H1 (cell line): ENCODE data around the gene PTPRO. TPM values are rescaled to one million over a fixed set of nuclear protein-coding genes. Genes with fewer than 3 reads are reported as not detected.

Experiments used
- CTCF ChIA-PET: fragments of 300-600 bp; sonication (Branson Sonifier 250); formaldehyde crosslinking; loops from one replicate; lab custom pipeline; 2021; ENCODE audit not compliant: partially characterized antibody; lab: Charles Lee
- POLR2A ChIA-PET: fragments of 300-600 bp; sonication (Branson Sonifier 250); formaldehyde crosslinking; loops from one replicate; lab custom pipeline; 2021; ENCODE audit warnings: inconsistent platforms; ENCODE audit not compliant: partially characterized antibody; lab: Charles Lee
- DNase-seq, 2 experiments: peaks; one replicate each; pipeline versions ENCODE4 v3.0.0 to v3.0.0-alpha.2; 2010 to 2022; ENCODE audit warnings: low spot score in 2 of 2, low read depth in 1 of 2, mixed read lengths in 1 of 2
- FAIRE-seq: peaks from 2 replicates; lab custom pipeline; 2011; peaks lifted over from hg19 to GRCh38; lab: Jason Lieb, UNC
- H2AFZ ChIP-seq: 2 replicates; pipeline ENCODE4 v1.8.1; 2012; ENCODE audit warnings: low read length, inconsistent platforms
- H2AK5ac ChIP-seq: 2 replicates; pipeline ENCODE4 v1.6.1; 2013; ENCODE audit warnings: low read depth, low read length
- H2BK120ac ChIP-seq: replicated peaks from 2 replicates; pipeline ENCODE3; 2013; ENCODE audit warnings: low read depth, low read length, inconsistent platforms
- H2BK12ac ChIP-seq: 2 replicates; pipeline ENCODE4 v1.6.1; 2013; ENCODE audit warnings: low read depth, low read length
- H2BK15ac ChIP-seq: 2 replicates; pipeline ENCODE4 v1.6.1; 2013; ENCODE audit warnings: low read length
- H2BK20ac ChIP-seq: 2 replicates; pipeline ENCODE4 v1.6.1; 2013; ENCODE audit warnings: low read length
- H2BK5ac ChIP-seq: 2 replicates; pipeline ENCODE4 v1.6.1; 2013; ENCODE audit warnings: low read depth, low read length
- H3K14ac ChIP-seq: 2 replicates; pipeline ENCODE4 v1.6.1; 2013; ENCODE audit warnings: inconsistent platforms; ENCODE audit not compliant: insufficient read length
- H3K18ac ChIP-seq: 2 replicates; pipeline ENCODE4 v1.6.1; 2013; ENCODE audit warnings: low read length; ENCODE audit errors: extremely low read depth
- H3K23ac ChIP-seq: 2 replicates; pipeline ENCODE4 v1.6.1; 2013; ENCODE audit warnings: inconsistent platforms; ENCODE audit not compliant: insufficient read length
- H3K23me2 ChIP-seq: 2 replicates; pipeline ENCODE4 v1.6.1; 2013; ENCODE audit warnings: low read depth, low read length
- H3K27ac ChIP-seq: 2 replicates; pipeline ENCODE4 v1.6.1; 2011; ENCODE audit warnings: low read depth, low read length, inconsistent platforms
- H3K27me3 ChIP-seq, 4 experiments: replicated peaks in 1 of 4; 1 replicate in 1 of 4; 2 replicates in 3 of 4; pipeline versions ENCODE4 v1.6.1 to v1.8.1; 2011 to 2013; ENCODE audit warnings: low read length in 3 of 4, mild to moderate bottlenecking in 3 of 4, inconsistent platforms in 2 of 4, mixed read lengths in 2 of 4, moderate library complexity in 1 of 4; ENCODE audit not compliant: control insufficient read depth in 3 of 4, insufficient read depth in 3 of 4; ENCODE audit errors: extremely low read depth in 1 of 4
- H3K36me3 ChIP-seq, 4 experiments: 2 replicates each; pipeline versions ENCODE4 v1.6.1 to v1.8.1; 2011 to 2013; ENCODE audit warnings: mild to moderate bottlenecking in 4 of 4, low read length in 3 of 4, moderate library complexity in 2 of 4, control low read depth in 1 of 4, inconsistent platforms in 1 of 4; ENCODE audit not compliant: insufficient read depth in 4 of 4, control insufficient read depth in 2 of 4
- H3K4ac ChIP-seq: replicated peaks from 2 replicates; pipeline ENCODE3; 2013; ENCODE audit warnings: low read length, low read depth, mixed read lengths, inconsistent platforms; ENCODE audit not compliant: insufficient read length
- H3K4me1 ChIP-seq, 4 experiments: replicated peaks in 1 of 4; 1 replicate in 1 of 4; 2 replicates in 3 of 4; pipeline versions ENCODE4 v1.6.1 to v1.8.1; 2011 to 2013; ENCODE audit warnings: low read length in 3 of 4, inconsistent platforms in 2 of 4, mixed read lengths in 1 of 4; ENCODE audit not compliant: insufficient read depth in 4 of 4, control insufficient read depth in 3 of 4
- H3K4me2 ChIP-seq, 2 experiments: 2 replicates each; pipeline versions ENCODE4 v1.6.1 to v1.8.1; 2011 to 2013; ENCODE audit warnings: low read depth in 2 of 2, low read length in 2 of 2, control low read depth in 1 of 2, inconsistent platforms in 1 of 2, mild to moderate bottlenecking in 1 of 2; ENCODE audit not compliant: insufficient read depth in 1 of 2
- H3K4me3 ChIP-seq, 4 experiments: fragments of 200-600, 300-600 bp in 1 of 4; sonication (generic), shearing (Covaris generic), sonication (Bioruptor Twin) in 1 of 4; 2 replicates each; pipeline versions ENCODE4 v1.5.1 to v1.8.1; 2011 to 2016; ENCODE audit warnings: low read length in 4 of 4, low read depth in 3 of 4, control low read depth in 2 of 4, inconsistent platforms in 2 of 4, mild to moderate bottlenecking in 2 of 4, mixed read lengths in 1 of 4, moderate library complexity in 1 of 4; ENCODE audit not compliant: insufficient read depth in 2 of 4; ENCODE audit errors: extremely low read depth in 1 of 4
- H3K56ac ChIP-seq: replicated peaks from 2 replicates; pipeline ENCODE3; 2013; ENCODE audit warnings: low read depth, mild to moderate bottlenecking, mixed read lengths, low read length, inconsistent platforms; ENCODE audit not compliant: insufficient read length
- H3K79me1 ChIP-seq: 2 replicates; pipeline ENCODE4 v1.6.1; 2013; ENCODE audit warnings: low read depth, low read length, control low read depth
- H3K79me2 ChIP-seq, 2 experiments: 2 replicates each; pipeline versions ENCODE4 v1.6.1 to v1.8.1; 2012 to 2013; ENCODE audit warnings: low read length in 2 of 2, mild to moderate bottlenecking in 2 of 2, inconsistent platforms in 1 of 2; ENCODE audit not compliant: insufficient read depth in 2 of 2, control insufficient read depth in 1 of 2
- H3K9ac ChIP-seq, 4 experiments: replicated peaks in 1 of 4; 1 replicate in 1 of 4; 2 replicates in 3 of 4; pipeline versions ENCODE4 v1.6.1 to v1.8.1; 2011 to 2013; ENCODE audit warnings: low read depth in 3 of 4, low read length in 3 of 4, control low read depth in 2 of 4, mild to moderate bottlenecking in 2 of 4, moderate library complexity in 2 of 4, inconsistent platforms in 1 of 4; ENCODE audit errors: extremely low read depth in 1 of 4
- H3K9me3 ChIP-seq, 2 experiments: 2 replicates each; pipeline versions ENCODE4 v1.6.1 to v1.8.1; 2012 to 2013; ENCODE audit warnings: mild to moderate bottlenecking in 2 of 2, moderate library complexity in 2 of 2, control low read depth in 1 of 2, inconsistent platforms in 1 of 2, low read depth in 1 of 2, low read length in 1 of 2, mixed read lengths in 1 of 2; ENCODE audit not compliant: insufficient read depth in 2 of 2
- H4K20me1 ChIP-seq, 2 experiments: replicated peaks in 1 of 2; 2 replicates each; pipeline versions ENCODE3 to v1.8.1; 2011 to 2013; ENCODE audit warnings: inconsistent platforms in 2 of 2, low read length in 2 of 2, mild to moderate bottlenecking in 1 of 2; ENCODE audit not compliant: insufficient read depth in 2 of 2, control insufficient read depth in 1 of 2
- H4K5ac ChIP-seq: 2 replicates; pipeline ENCODE4 v1.6.1; 2013; ENCODE audit warnings: low read length, low read depth, mixed read lengths, inconsistent platforms; ENCODE audit not compliant: insufficient read length
- H4K8ac ChIP-seq: 2 replicates; pipeline ENCODE4 v1.8.0; 2013; ENCODE audit warnings: mild to moderate bottlenecking, moderate library complexity, low read length, inconsistent platforms; ENCODE audit not compliant: insufficient read depth; ENCODE audit errors: extremely low read depth
- H4K91ac ChIP-seq: replicated peaks from 2 replicates; pipeline ENCODE3; 2013; ENCODE audit warnings: low read length, mixed read lengths, inconsistent platforms; ENCODE audit not compliant: insufficient read length
- MAFK ChIP-seq: IDR thresholded peaks from 2 replicates; pipeline ENCODE4 v1.6.1; 2012; ENCODE audit warnings: low read depth, mild to moderate bottlenecking, improper control_type of control experiment, low read length
- NANOG ChIP-seq: IDR thresholded peaks from 2 replicates; pipeline ENCODE4 v1.6.1; 2011; ENCODE audit warnings: low read length, low read depth, mild to moderate bottlenecking, inconsistent platforms; ENCODE audit not compliant: insufficient read depth, poor library complexity, severe bottlenecking
- SP4 ChIP-seq: IDR thresholded peaks from 2 replicates; pipeline ENCODE4 v1.6.1; 2012; ENCODE audit warnings: low read length, inconsistent platforms
- ZNF274 ChIP-seq: IDR thresholded peaks from 2 replicates; pipeline ENCODE4 v1.7.0; 2012; ENCODE audit warnings: low read length, borderline replicate concordance; ENCODE audit errors: extremely low read depth
- WGBS, 2 experiments: shearing (Covaris generic) in 1 of 2; methylation state at CpG; one replicate each; pipeline versions ENCODE4 v1.1.6 to v1.1.7; 2013 to 2015; ENCODE audit warnings: low lambda C conversion rate in 2 of 2, mixed read lengths in 2 of 2, inconsistent platforms in 1 of 2, low coverage in 1 of 2, missing lambda C conversion rate in 1 of 2; ENCODE audit not compliant: insufficient replicate concordance in 2 of 2, insufficient coverage in 1 of 2, insufficient read length in 1 of 2; ENCODE audit errors: extremely low coverage in 1 of 2, missing lambda C conversion rate in 1 of 2; 5-methylcytosine and 5-hydroxymethylcytosine counted together
- polyA plus RNA-seq, 7 experiments: library from polyadenylated mRNA; depleted of rRNA in 3 of 7; stranded (reverse) in 5 of 7; unstranded in 2 of 7; fragments of >200 nt in 5 of 7; fragments of 200-250 nt in 2 of 7; gene quantifications; 1 replicate in 5 of 7; 2 replicates in 1 of 7; 4 replicates in 1 of 7; pipeline versions ENCODE4 v1.2.1 to v1.2.3, GENCODE V29; 2011 to 2013; ENCODE audit warnings: missing spikeins in 2 of 7, mixed read lengths in 2 of 7
- total RNA-seq: library from RNA; stranded (reverse); fragmentation: NEBNext Ultra II Directional; extraction: Animal tissue kit (Norgen Biotek cat#: 25700); gene quantifications from 2 replicates; pipeline ENCODE4 v1.2.1, GENCODE V29; 2021

Gene PTPRO
- total and polyA plus RNA-seq, 2 of the 8 experiments (the other 6 are each of a cell fraction or from before 2014, with no cell fraction given) = 0.73 to 1.7 TPM

- Histone ChIP-seq H2BK5ac (no peak overlapping the region), H2BK120ac (no peak overlapping the region), H4K20me1 (no peaks in the 10 kb centered on the region), H4K8ac (no peak overlapping the region), H3K79me2 (no peaks in the 10 kb centered on the region), H3K23ac (no peak overlapping the region), H4K91ac (no peak overlapping the region), H3K4me3 (no peak overlapping the region), H2BK20ac (no peak overlapping the region), H3K27ac (no peak overlapping the region), H3K9ac (no peak overlapping the region), H2AFZ (no peak overlapping the region), H3K4ac (no peak overlapping the region), H2BK15ac (no peak overlapping the region), H3K56ac (no peak overlapping the region), H3K23me2 (no peaks in the 10 kb centered on the region), H3K79me1 (no peaks in the 10 kb centered on the region), H3K4me2 (no peak overlapping the region), H3K18ac (no peak overlapping the region), H3K4me1 (no peaks in the 10 kb centered on the region), H3K14ac (no peak overlapping the region), H3K9me3 (no peaks in the 10 kb centered on the region), H2AK5ac (no peak overlapping the region), H4K5ac (no peak overlapping the region), H2BK12ac (no peak overlapping the region), H3K36me3 (no peaks in the 10 kb centered on the region), H3K27me3 (peaks cover 0 to 1% (median 0%) of the 10 kb centered on the region in 4 experiments; a peak in 1 of 7 replicates)
- DNase-seq = no peak
- ChIA-PET CTCF (interaction anchor here (0.6 to 0.7 kb wide), 2 partner anchors 16 to 595 kb away, joined by 3 read pairs; no protein-coding TSS in a partner anchor), POLR2A (no interaction called here)
- WGBS, 2 experiments = 89% methylated on average over 3 of the region's 3 CpGs; no CpG with 5 or more reads in 1 of the 2 experiments
- no peak for FAIRE-seq
- no peak for TF ChIP-seq ZNF274
- TF ChIP-seq SP4 = no peak
- no peak for TF ChIP-seq MAFK
- TF ChIP-seq NANOG = no peak
Measured at GRCh38 chr12:15485466-15485865, 163.2 kb downstream of the PTPRO start.
